ENCODE data around the gene ACAP3. TPM values are rescaled to one million over a fixed set of nuclear protein-coding genes. Genes with fewer than 3 reads are reported as not detected.

ACAP3 gene
- total and polyA plus RNA-seq, 5 donors: 33.1 to 61.8 (median 40.1) TPM

DNA sequence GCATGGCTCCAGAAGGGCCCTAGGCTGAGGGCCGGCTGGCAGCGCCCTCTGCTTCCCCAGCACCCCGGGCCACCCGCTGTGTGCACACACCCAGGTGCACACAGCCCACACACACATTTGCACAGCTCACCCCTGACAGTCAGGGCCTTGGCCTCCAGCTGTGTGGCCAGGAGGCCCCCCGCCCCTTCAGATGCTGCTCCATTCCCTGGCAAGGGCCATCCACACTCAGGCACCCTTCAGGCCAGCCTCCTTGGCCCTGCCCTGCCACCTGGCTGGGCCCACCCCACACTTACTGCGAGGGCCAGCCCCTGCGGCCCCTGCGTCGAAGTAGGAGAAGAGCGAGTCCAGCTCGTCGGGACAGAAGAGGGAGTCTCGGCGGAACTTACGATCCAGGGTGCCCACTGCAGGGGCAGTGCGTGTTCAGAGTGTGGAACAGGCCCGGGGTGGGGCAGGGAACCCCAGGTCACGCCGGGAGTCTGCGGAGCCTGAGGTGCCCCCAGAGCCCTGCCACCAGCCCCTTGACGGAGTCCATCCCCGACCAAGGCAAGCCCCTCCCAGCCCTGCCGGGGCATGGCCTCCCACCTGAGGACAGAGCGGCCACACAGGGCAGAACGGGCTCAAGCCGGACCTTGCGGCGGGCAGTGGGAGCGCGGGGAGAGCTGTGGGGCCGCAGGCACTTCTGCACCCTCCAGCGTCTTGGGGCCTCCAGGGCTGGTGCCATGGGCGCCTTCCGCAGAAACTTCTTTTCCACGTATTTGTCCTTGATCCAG lies 12.4 kb downstream of the ACAP3 start:
- H3K9me3 ChIP-seq (ENCODE audit: control insufficient read depth, low read length): no peaks in the 10 kb centered on the region
- WGBS: 95% methylated on average over 35 of the region's 35 CpGs
- no peak overlapping the region for H3K4me3 ChIP-seq (ENCODE audit: low read length)
- no peak overlapping the region for H3K27ac ChIP-seq (ENCODE audit: low read length)
- DNase-seq: no peak
- H3K4me1 ChIP-seq (ENCODE audit: control insufficient read depth, insufficient read depth, low read length): no peaks in the 10 kb centered on the region
- ATAC-seq: no peak
- intact Hi-C loops (cut with DNase I): loop anchor here in 1 of 4 donors (10.0 kb wide), 1 partner anchor 171 kb away; no protein-coding TSS in a partner anchor
- no peaks in the 10 kb centered on the region for H3K27me3 ChIP-seq (ENCODE audit: control insufficient read depth, insufficient read depth)

DNA sequence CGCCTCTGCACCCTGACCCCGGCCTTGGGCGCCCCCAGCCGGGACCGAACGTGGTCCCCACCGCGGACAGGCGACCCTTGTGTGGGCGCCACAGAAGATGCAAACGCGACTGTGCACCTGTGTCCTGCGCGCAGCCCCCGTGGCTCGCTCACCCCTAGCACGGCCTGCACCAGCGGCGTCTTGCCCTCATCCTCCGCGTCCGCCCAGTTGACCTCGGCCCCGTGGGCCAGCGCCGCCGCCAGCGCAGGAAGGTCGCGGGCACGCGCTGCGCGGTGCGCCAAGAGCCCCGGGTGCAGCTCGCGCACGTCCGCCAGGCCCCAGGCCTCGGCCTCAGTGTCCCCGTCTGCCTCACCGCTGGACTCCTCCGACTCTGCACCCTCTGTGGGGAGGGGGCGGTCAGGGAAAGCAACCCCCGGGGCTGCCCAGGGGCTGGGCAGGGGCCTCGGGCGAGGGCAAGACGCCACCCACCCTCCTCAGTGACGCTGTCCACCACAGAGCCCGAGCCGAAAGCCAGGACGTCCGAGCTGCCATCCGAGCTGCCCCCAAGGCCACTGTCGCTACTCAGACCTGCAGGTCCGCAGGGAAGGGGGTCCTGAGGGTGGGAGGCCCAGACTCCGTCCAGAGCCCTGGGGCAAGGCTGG lies 13.4 kb downstream of the ACAP3 start:
- ATAC-seq: no peak
- no peaks in the 10 kb centered on the region for H3K9me3 ChIP-seq (ENCODE audit: control insufficient read depth, low read length)
- H3K27ac ChIP-seq (ENCODE audit: low read length): no peak overlapping the region
- intact Hi-C loops (cut with DNase I): loop anchor here in 3 of 4 donors (5.0 to 10.0 kb wide), 2 partner anchors 170 to 172 kb away; no protein-coding TSS in a partner anchor
- H3K27me3 ChIP-seq (ENCODE audit: control insufficient read depth, insufficient read depth): no peaks in the 10 kb centered on the region
- 86% methylated on average over 58 of the region's 58 CpGs for WGBS
- DNase-seq: peak in 2 of 3 donors; percentile 31 to 58
- no peak overlapping the region for H3K4me3 ChIP-seq (ENCODE audit: low read length)
- H3K4me1 ChIP-seq (ENCODE audit: control insufficient read depth, insufficient read depth, low read length): no peaks in the 10 kb centered on the region

DNA sequence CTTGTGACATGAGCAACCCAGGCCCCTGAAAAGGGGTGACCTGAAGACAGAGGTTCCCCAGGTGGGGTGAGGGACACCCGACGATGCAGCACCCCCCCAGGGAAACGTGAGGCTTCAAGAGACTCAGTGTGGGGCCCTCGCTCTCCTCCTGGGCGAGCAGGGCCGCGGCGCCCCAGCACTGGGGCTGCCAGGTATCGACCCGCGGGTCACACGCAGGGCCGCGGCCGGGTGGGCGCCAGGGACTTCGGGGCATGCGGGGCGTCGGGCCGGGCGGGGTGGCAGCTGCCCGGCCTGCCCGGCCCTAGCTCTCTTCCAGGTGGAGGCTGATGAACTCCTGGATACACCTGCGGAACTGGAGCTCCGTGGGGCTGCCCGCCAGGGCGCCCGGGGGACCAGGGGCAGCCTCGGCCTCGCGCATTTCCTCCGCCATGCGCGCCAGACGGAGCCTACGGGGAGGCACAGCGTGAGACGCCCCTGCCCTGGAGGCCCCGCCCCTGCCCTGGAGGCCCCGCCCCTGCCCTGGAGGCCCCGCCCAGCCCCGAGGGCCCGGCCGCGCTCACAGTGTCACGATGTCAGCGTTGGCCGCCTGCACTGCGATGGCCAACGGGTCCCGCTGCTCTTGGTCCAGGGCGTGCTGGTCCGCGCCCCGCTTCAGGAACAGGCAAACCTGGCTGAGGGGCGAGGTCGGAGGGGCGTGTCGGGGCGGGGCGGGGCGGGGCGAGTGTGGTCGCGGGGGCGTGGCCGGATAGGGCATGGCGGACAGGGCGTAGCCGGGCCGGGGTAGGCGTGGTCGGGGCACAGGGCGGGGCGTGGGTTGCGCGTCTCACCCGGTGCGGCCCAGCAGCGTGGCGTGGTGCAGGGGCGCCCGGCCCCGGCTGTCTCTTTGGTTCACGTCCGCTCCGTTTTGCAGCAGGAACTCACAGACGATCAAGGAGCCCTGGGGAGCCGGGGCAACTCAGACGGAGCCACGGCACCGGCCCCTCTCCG lies 14.2 kb downstream of the ACAP3 start:
- Histone ChIP-seq H3K4me3 (ENCODE audit: low read length) (no peak overlapping the region), H3K27me3 (ENCODE audit: control insufficient read depth, insufficient read depth) (no peaks in the 10 kb centered on the region), H3K9me3 (ENCODE audit: control insufficient read depth, low read length) (no peaks in the 10 kb centered on the region), H3K4me1 (ENCODE audit: control insufficient read depth, insufficient read depth, low read length) (no peaks in the 10 kb centered on the region), H3K27ac (ENCODE audit: low read length) (no peak overlapping the region)
- peak; percentile 24 to 70 (median 66) for DNase-seq
- intact Hi-C loops (cut with DNase I): loop anchor here in 3 of 4 donors (5.0 to 10.0 kb wide), 2 partner anchors 169 to 171 kb away; no protein-coding TSS in a partner anchor
- peak in 1 of 2 donors; percentile 21 for ATAC-seq
- 79% methylated on average over 94 of the region's 94 CpGs for WGBS

DNA sequence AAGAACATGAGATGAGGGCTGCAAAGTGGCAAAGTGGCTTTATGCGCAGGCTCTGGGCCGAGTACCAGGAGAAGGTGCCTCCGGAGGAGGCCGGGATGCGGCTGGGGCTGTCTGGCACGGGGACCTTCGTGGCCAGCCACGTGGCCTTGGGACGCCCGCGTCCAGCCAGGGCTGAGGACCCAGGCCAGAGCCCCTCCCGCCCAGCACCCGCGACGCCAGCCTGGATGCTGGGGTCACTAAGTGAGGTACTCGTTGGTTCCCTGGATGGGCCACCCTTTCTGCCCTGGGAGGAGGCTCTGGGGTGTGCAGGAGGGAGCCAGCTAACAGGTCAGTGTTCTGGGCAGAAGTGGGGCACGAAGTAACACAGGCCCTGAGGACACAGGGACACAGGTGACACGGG lies 14.9 kb downstream of the ACAP3 start:
- H3K4me3 ChIP-seq (ENCODE audit: low read length): no peak overlapping the region
- ATAC-seq: no peak
- no peaks in the 10 kb centered on the region for H3K4me1 ChIP-seq (ENCODE audit: control insufficient read depth, insufficient read depth, low read length)
- H3K9me3 ChIP-seq (ENCODE audit: control insufficient read depth, low read length): no peaks in the 10 kb centered on the region
- DNase-seq: peak in 2 of 3 donors; percentile 48 to 55
- no peak overlapping the region for H3K27ac ChIP-seq (ENCODE audit: low read length)
- intact Hi-C loops (cut with DNase I): loop anchor here in 3 of 4 donors (5.0 to 10.0 kb wide), 2 partner anchors 168 to 171 kb away; no protein-coding TSS in a partner anchor
- H3K27me3 ChIP-seq (ENCODE audit: control insufficient read depth, insufficient read depth): no peaks in the 10 kb centered on the region
- 90% methylated on average over 18 of the region's 18 CpGs for WGBS

DNA sequence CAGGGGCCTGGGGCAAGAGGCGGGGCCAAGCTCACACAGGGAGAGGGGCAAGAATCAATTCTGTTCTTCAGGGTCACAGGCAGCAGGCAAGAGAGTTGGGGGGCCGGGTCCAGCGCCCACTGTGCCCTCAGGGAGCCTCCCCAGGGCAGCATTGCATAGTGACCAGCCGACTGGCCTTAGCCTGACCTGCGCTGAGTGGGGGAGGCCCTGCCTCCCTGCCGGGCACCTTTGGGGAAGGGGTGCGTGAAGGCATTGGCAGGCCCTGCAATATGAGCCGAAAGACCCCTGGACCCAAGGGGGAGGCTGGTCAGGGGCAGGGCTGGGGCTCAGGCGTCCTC lies 15.3 kb downstream of the ACAP3 start:
- H3K4me1 ChIP-seq (ENCODE audit: control insufficient read depth, insufficient read depth, low read length): no peaks in the 10 kb centered on the region
- DNase-seq: peak in 2 of 3 donors; percentile 38 to 54
- no peaks in the 10 kb centered on the region for H3K27me3 ChIP-seq (ENCODE audit: control insufficient read depth, insufficient read depth)
- no peak overlapping the region for H3K27ac ChIP-seq (ENCODE audit: low read length)
- 91% methylated on average over 9 of the region's 9 CpGs for WGBS
- H3K9me3 ChIP-seq (ENCODE audit: control insufficient read depth, low read length): no peaks in the 10 kb centered on the region
- ATAC-seq: peak in 1 of 2 donors; percentile 3
- no peak overlapping the region for H3K4me3 ChIP-seq (ENCODE audit: low read length)
- intact Hi-C loops (cut with DNase I): loop anchor here in 3 of 4 donors (5.0 to 10.0 kb wide), 2 partner anchors 168 to 170 kb away; no protein-coding TSS in a partner anchor

DNA sequence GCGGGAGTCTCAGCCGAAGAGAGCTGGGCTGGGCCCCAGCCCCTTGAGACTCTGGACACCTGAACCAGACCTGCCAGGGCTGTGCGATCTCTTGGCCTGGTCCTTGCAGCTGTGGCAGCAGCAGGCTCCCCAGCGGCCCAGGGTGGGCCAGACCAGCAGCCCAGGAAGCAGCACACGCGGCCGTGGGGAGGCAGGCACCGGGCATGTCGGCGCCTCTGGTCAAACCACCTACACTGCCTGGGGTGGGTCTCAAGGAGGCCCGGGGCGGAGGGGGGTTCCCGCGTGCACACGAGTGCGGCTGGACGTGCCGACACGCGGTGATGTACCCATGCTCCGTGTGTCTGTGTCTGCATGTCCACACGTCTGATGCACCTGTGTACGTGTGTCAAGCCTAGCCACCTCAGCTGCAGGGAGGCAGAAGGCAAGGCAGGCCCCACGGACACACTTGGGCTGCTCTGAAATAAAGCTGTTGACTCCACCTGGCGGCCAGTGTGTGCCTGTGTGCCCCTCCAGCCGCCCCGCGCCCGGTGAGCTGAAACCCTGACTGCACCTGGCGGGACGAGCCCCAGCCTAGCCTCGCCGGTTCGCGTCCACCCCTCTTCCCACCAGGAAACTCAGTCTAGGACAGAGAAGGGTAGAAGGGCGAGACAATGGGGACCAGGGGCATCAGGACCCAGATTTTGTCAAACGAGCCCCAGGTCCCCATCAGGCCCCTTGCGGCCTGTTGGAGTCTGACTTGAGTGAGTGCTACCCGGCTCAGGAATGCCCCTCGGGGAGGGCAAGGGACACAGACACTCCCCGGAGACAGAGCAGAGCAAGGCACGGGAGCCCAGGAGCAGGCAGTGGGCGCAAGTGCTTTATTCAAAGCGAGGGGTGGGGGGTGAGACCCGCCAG lies 15.9 kb downstream of the ACAP3 start:
- intact Hi-C loops (cut with DNase I): loop anchor here in 3 of 4 donors (5.0 to 10.0 kb wide), 2 partner anchors 167 to 169 kb away; no protein-coding TSS in a partner anchor
- Histone ChIP-seq H3K27me3 (ENCODE audit: control insufficient read depth, insufficient read depth) (no peaks in the 10 kb centered on the region), H3K4me3 (ENCODE audit: low read length) (no peak overlapping the region), H3K27ac (ENCODE audit: low read length) (no peak overlapping the region), H3K9me3 (ENCODE audit: control insufficient read depth, low read length) (no peaks in the 10 kb centered on the region), H3K4me1 (ENCODE audit: control insufficient read depth, insufficient read depth, low read length) (no peaks in the 10 kb centered on the region)
- peak; percentile 55 to 64 for ATAC-seq
- peak; percentile 65 to 89 (median 83) for DNase-seq
- 39% methylated on average over 45 of the region's 45 CpGs for WGBS

DNA sequence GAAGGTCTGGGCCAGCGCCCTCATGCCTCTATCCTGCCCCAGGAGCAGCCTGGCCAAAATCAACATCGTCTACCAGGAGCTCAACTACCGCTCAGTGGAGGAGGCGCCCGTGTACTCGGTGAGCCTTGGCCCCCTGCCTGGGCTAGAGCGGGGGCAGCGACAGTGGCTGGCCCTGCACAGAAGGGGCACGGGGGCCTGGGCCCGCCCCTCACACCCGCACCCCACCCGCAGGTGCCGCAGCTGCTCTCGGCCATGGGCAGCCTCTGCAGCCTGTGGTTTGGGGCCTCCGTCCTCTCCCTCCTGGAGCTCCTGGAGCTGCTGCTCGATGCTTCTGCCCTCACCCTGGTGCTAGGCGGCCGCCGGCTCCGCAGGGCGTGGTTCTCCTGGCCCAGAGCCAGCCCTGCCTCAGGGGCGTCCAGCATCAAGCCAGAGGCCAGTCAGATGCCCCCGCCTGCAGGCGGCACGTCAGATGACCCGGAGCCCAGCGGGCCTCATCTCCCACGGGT lies 16.7 kb downstream of the ACAP3 start:
- Histone ChIP-seq H3K4me3 (ENCODE audit: low read length) (no peak overlapping the region), H3K27ac (ENCODE audit: low read length) (no peak overlapping the region), H3K27me3 (ENCODE audit: control insufficient read depth, insufficient read depth) (no peaks in the 10 kb centered on the region), H3K9me3 (ENCODE audit: control insufficient read depth, low read length) (no peaks in the 10 kb centered on the region), H3K4me1 (ENCODE audit: control insufficient read depth, insufficient read depth, low read length) (no peaks in the 10 kb centered on the region)
- ATAC-seq: peak; percentile 1 to 15
- intact Hi-C loops (cut with DNase I): loop anchor here in 3 of 4 donors (5.0 to 10.0 kb wide), 2 partner anchors 166 to 169 kb away; no protein-coding TSS in a partner anchor
- 32% methylated on average over 28 of the region's 28 CpGs for WGBS
- DNase-seq: peak; percentile 55 to 76 (median 71)

DNA sequence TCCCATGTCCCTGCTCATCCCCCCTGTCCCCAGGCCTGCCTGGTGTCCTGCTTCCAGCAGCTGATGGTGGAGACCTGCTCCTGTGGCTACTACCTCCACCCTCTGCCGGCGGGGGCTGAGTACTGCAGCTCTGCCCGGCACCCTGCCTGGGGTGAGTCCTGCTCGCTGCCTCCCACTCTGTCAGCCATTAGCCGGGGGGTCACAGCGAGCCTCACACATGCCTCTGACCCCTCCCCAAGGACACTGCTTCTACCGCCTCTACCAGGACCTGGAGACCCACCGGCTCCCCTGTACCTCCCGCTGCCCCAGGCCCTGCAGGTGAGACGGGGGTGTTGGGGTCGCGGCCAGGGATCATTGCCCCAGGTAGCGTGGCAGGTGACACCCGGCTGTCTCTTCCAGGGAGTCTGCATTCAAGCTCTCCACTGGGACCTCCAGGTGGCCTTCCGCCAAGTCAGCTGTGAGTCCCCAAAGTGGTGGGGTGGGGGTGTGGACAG lies 17.4 kb downstream of the ACAP3 start:
- WGBS: 61% methylated on average over 15 of the region's 15 CpGs
- Histone ChIP-seq H3K4me1 (ENCODE audit: control insufficient read depth, insufficient read depth, low read length) (no peaks in the 10 kb centered on the region), H3K27ac (ENCODE audit: low read length) (no peak overlapping the region), H3K4me3 (ENCODE audit: low read length) (no peak overlapping the region), H3K9me3 (ENCODE audit: control insufficient read depth, low read length) (no peaks in the 10 kb centered on the region), H3K27me3 (ENCODE audit: control insufficient read depth, insufficient read depth) (no peaks in the 10 kb centered on the region)
- peak; percentile 60 to 84 (median 79) for DNase-seq
- ATAC-seq: peak in 1 of 2 donors; percentile 26
- intact Hi-C loops (cut with DNase I): loop anchor here (1.0 to 10.0 kb wide), 3 partner anchors 165 to 168 kb away; no protein-coding TSS in a partner anchor

DNA sequence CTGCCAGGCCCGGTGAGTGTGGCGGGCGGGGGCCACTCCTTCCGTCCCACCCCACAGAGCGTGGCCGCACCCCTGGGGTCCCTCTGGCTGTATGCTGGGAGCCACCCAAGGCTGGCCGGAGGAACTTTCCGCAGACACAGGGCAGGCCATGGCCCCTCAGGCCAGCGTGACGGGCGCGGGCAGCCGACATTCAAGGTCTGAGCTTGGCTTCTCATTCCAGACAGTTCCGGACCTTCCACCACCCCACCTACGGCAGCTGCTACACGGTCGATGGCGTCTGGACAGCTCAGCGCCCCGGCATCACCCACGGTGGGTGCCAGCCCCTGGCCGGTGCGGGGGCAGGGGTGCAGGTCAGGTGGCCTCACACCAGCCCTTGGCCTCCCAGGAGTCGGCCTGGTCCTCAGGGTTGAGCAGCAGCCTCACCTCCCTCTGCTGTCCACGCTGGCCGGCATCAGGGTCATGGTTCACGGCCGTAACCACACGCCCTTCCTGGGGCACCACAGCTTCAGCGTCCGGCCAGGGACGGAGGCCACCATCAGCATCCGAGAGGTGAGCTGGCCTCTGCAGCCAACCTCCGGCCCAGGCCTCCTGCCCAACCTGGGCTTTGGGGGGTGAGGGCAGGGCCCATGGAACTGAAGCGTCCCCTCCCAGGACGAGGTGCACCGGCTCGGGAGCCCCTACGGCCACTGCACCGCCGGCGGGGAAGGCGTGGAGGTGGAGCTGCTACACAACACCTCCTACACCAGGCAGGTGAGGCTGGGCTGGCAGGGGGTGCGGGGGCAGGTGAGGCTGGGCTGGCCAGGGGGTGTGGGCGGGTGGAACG lies 20.2 kb downstream of the ACAP3 start:
- peak in 2 of 3 donors; percentile 55 to 57 for DNase-seq
- Histone ChIP-seq H3K27me3 (ENCODE audit: control insufficient read depth, insufficient read depth) (no peaks in the 10 kb centered on the region), H3K4me3 (ENCODE audit: low read length) (no peak overlapping the region), H3K4me1 (ENCODE audit: control insufficient read depth, insufficient read depth, low read length) (no peaks in the 10 kb centered on the region), H3K27ac (ENCODE audit: low read length) (no peak overlapping the region), H3K9me3 (ENCODE audit: control insufficient read depth, low read length) (no peaks in the 10 kb centered on the region)
- ATAC-seq: no peak
- intact Hi-C loops (cut with DNase I): no loop called here
- 82% methylated on average over 46 of the region's 46 CpGs for WGBS

Measured in right cardiac atrium (tissue), 5 donors.